ENCODE measurements around the gene ORMDL2. TPM values are rescaled to one million over a fixed set of nuclear protein-coding genes. Genes with fewer than 3 reads are reported as not detected.

Gene ORMDL2
- total and polyA plus RNA-seq, 2 experiments from 2014 or later = 18.0 to 55.1 TPM

- TF ChIP-seq ZNF462 (CRISPR knock-in tag; IDR thresholded peaks at IDR 0.05) (no peak), CREB1 (CRISPR knock-in tag; IDR thresholded peaks at IDR 0.05; ENCODE audit: low read depth) (no peak), JUNB (IDR thresholded peaks at IDR 0.05; ENCODE audit: unreplicated experiment) (no peak), POLR2AphosphoS5 (IDR thresholded peaks at IDR 0.05; ENCODE audit: low read depth) (no peak), STAT1 (IDR thresholded peaks at IDR 0.05; ENCODE audit: unreplicated experiment) (no peak), ZNF114 (CRISPR knock-in tag; IDR thresholded peaks at IDR 0.05) (no peak), ZNF331 (CRISPR knock-in tag; IDR thresholded peaks at IDR 0.05; ENCODE audit: low read depth) (no peak), EZH2 (IDR thresholded peaks at IDR 0.05; ENCODE audit: low read depth, unreplicated experiment) (no peak), NANOG (IDR thresholded peaks at IDR 0.05; ENCODE audit: borderline replicate concordance) (no peak), REST (IDR thresholded peaks at IDR 0.05; ENCODE audit: unreplicated experiment) (no peak), EZH2phosphoT487 (IDR thresholded peaks at IDR 0.05; ENCODE audit: unreplicated experiment) (no peak)
- TF ChIP-seq, protein P1, sequence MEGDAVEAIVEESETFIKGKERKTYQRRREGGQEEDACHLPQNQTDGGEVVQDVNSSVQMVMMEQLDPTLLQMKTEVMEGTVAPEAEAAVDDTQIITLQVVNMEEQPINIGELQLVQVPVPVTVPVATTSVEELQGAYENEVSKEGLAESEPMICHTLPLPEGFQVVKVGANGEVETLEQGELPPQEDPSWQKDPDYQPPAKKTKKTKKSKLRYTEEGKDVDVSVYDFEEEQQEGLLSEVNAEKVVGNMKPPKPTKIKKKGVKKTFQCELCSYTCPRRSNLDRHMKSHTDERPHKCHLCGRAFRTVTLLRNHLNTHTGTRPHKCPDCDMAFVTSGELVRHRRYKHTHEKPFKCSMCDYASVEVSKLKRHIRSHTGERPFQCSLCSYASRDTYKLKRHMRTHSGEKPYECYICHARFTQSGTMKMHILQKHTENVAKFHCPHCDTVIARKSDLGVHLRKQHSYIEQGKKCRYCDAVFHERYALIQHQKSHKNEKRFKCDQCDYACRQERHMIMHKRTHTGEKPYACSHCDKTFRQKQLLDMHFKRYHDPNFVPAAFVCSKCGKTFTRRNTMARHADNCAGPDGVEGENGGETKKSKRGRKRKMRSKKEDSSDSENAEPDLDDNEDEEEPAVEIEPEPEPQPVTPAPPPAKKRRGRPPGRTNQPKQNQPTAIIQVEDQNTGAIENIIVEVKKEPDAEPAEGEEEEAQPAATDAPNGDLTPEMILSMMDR (conservative IDR thresholded peaks at IDR 0.05; ENCODE audit: low read depth in 2 of 2) = no peak
- TF ChIP-seq, protein P2, sequence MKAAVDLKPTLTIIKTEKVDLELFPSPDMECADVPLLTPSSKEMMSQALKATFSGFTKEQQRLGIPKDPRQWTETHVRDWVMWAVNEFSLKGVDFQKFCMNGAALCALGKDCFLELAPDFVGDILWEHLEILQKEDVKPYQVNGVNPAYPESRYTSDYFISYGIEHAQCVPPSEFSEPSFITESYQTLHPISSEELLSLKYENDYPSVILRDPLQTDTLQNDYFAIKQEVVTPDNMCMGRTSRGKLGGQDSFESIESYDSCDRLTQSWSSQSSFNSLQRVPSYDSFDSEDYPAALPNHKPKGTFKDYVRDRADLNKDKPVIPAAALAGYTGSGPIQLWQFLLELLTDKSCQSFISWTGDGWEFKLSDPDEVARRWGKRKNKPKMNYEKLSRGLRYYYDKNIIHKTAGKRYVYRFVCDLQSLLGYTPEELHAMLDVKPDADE (IDR thresholded peaks at IDR 0.05) = no peak
- Histone ChIP-seq H2AFZ (no peak overlapping the region), H3K36me3 (ENCODE audit: insufficient read depth) (no peaks in the 10 kb centered on the region), H3F3A (replicated peaks; ENCODE audit: low read depth) (no peaks in the 10 kb centered on the region), H3K4me1 (ENCODE audit: insufficient read depth) (no peaks in the 10 kb centered on the region), H3K27ac (ENCODE audit: low read depth) (no peak overlapping the region), H3K9me2 (ENCODE audit: insufficient read depth) (no peaks in the 10 kb centered on the region), H3K4me2 (no peak overlapping the region), H3K79me2 (replicated peaks; ENCODE audit: insufficient read depth) (no peaks in the 10 kb centered on the region), H3K27me3 (ENCODE audit: insufficient read depth) (no peaks in the 10 kb centered on the region), H4K20me1 (replicated peaks; ENCODE audit: insufficient read depth) (no peaks in the 10 kb centered on the region), H3K4me3 (no peak overlapping the region)
- peaks cover 9% of the 10 kb centered on the region; the same call in 2 of the 3 replicates for H3K9me3 Mint-ChIP-seq
- H3K27me3 Mint-ChIP-seq (ENCODE audit: insufficient read depth, low read depth, poor library complexity) = peaks cover 4% of the 10 kb centered on the region
- 0 out of 3 replicates have a peak, but pooled peaks cover 3% of the 10 kb centered on the region for H3K36me3 Mint-ChIP-seq (ENCODE audit: low read depth)
- no peaks in the 10 kb centered on the region for H3K4me1 Mint-ChIP-seq
- no peak overlapping the region for H3K27ac Mint-ChIP-seq
- no peak overlapping the region for H3K4me3 Mint-ChIP-seq
- no peak for DNase-seq (ENCODE audit: low spot score)
- no peak for ATAC-seq
These were observed 47.5 kb downstream of the ORMDL2 start for GRCh38 chr12:55865327-55865726.
